BLaER1 treated with 17β-estradiol and CSF1 and Interleukin-3, amounts not matched to agents 10 nM and 100 nM (cell line): ENCODE data around the gene SLC13A4.

Source experiments
- H3K27ac ChIP-seq, 11 experiments: shearing (Covaris generic); formaldehyde crosslinking; 2 replicates each; pipeline ENCODE4 v1.8.1; 2022
- H3K27me3 ChIP-seq, 11 experiments: shearing (Covaris generic); formaldehyde crosslinking; 2 replicates each; pipeline ENCODE4 v1.8.1; 2022
- H3K36me3 ChIP-seq, 11 experiments: shearing (Covaris generic); formaldehyde crosslinking; 2 replicates each; pipeline ENCODE4 v1.8.1; 2022
- H3K4me1 ChIP-seq, 10 experiments: shearing (Covaris generic); formaldehyde crosslinking; 2 replicates each; pipeline ENCODE4 v1.8.1; 2022
- H3K4me2 ChIP-seq, 11 experiments: shearing (Covaris generic); formaldehyde crosslinking; 2 replicates each; pipeline ENCODE4 v1.8.1; 2022
- H3K4me3 ChIP-seq, 10 experiments: shearing (Covaris generic); formaldehyde crosslinking; 2 replicates each; pipeline ENCODE4 v1.8.1; 2022
- H3K9ac ChIP-seq, 11 experiments: shearing (Covaris generic); formaldehyde crosslinking; 2 replicates each; pipeline ENCODE4 v1.8.1; 2022
- H3K9me3 ChIP-seq, 11 experiments: shearing (Covaris generic); formaldehyde crosslinking; replicated peaks in 1 of 11; 2 replicates each; pipeline ENCODE4 v1.8.1; 2022
- H4K20me1 ChIP-seq, 11 experiments: shearing (Covaris generic); formaldehyde crosslinking; 2 replicates each; pipeline ENCODE4 v1.8.1; 2022
- Cebpa-rat ChIP-seq, 11 experiments: shearing (Covaris generic); IDR thresholded peaks; 2 replicates each; pipeline ENCODE4 v1.8.1; 2022

SLC13A4 gene

GRCh38 chr7:135666846-135667245 lies 61.1 kb downstream of the SLC13A4 start:
- Histone ChIP-seq H3K9me3 (peaks cover 0 to 16% (median 13%) of the 10 kb centered on the region in 11 experiments; a peak in 19 of 22 replicates), H3K27me3 (no peaks in the 10 kb centered on the region), H3K36me3 (peaks cover 0 to 45% (median 21%) of the 10 kb centered on the region in 11 experiments; a peak in 17 of 22 replicates), H3K4me2 (peak overlapping the region in 6 of 11 experiments; percentile 11 to 89 (median 66); a peak in 11 of 22 replicates), H3K4me3 (0 out of 20 replicates have a peak overlapping the region, but pooled peaks of 1 of the 10 experiments have one; percentile 7), H4K20me1 (peaks cover 8 to 29% (median 21%) of the 10 kb centered on the region in 11 experiments; a peak in 12 of 22 replicates), H3K27ac (peak overlapping the region in 5 of 11 experiments; percentile 19 to 74 (median 61); a peak in 10 of 22 replicates), H3K9ac (0 out of 22 replicates have a peak overlapping the region, but pooled peaks of 1 of the 11 experiments have one; percentile 3), H3K4me1 (peaks cover 16 to 80% (median 38%) of the 10 kb centered on the region in 10 experiments)
- TF ChIP-seq Cebpa-rat (IDR thresholded peaks at IDR 0.05) = no peak

GRCh38 chr7:135666156-135666555 lies 61.8 kb downstream of the SLC13A4 start:
- Histone ChIP-seq H3K27ac (peak overlapping the region in 6 of 11 experiments; percentile 14 to 74 (median 52); a peak in 10 of 22 replicates), H3K9ac (0 out of 22 replicates have a peak overlapping the region, but pooled peaks of 2 of the 11 experiments have one; percentile 3 to 7), H3K4me1 (peaks cover 20 to 78% (median 42%) of the 10 kb centered on the region in 10 experiments), H3K27me3 (no peaks in the 10 kb centered on the region), H3K4me3 (0 out of 20 replicates have a peak overlapping the region, but pooled peaks of 1 of the 10 experiments have one; percentile 7), H3K36me3 (peaks cover 0 to 45% (median 21%) of the 10 kb centered on the region in 11 experiments; a peak in 17 of 22 replicates), H3K4me2 (peak overlapping the region in 6 of 11 experiments; percentile 11 to 89 (median 66); a peak in 10 of 22 replicates), H3K9me3 (peaks cover 0 to 16% (median 13%) of the 10 kb centered on the region in 11 experiments; a peak in 19 of 22 replicates), H4K20me1 (peaks cover 5 to 24% (median 16%) of the 10 kb centered on the region in 11 experiments; a peak in 12 of 22 replicates)
- TF ChIP-seq Cebpa-rat (IDR thresholded peaks at IDR 0.05) = no peak

- Histone ChIP-seq H4K20me1 (peaks cover under 1 to 13% (median 7%) of the 10 kb centered on the region in 11 experiments; a peak in 12 of 22 replicates), H3K27ac (no peak overlapping the region), H3K9me3 (peaks cover 0 to 16% (median 13%) of the 10 kb centered on the region in 11 experiments; a peak in 19 of 22 replicates), H3K27me3 (no peaks in the 10 kb centered on the region), H3K36me3 (peaks cover 0 to 45% (median 21%) of the 10 kb centered on the region in 11 experiments; a peak in 17 of 22 replicates), H3K4me3 (no peak overlapping the region), H3K4me1 (peaks cover 20 to 72% (median 41%) of the 10 kb centered on the region in 10 experiments), H3K4me2 (peak overlapping the region in 6 of 11 experiments; percentile 1 to 90 (median 81); a peak in 8 of 22 replicates), H3K9ac (peak overlapping the region in 1 of 11 experiments; percentile 83; a peak in 1 of 22 replicates)
- no peak for TF ChIP-seq Cebpa-rat (IDR thresholded peaks at IDR 0.05)
Measured at GRCh38 chr7:135665042-135665441, 62.9 kb downstream of the SLC13A4 start.

GRCh38 chr7:135664046-135664589 lies 63.9 kb downstream of the SLC13A4 start:
- Histone ChIP-seq H3K9ac (peak overlapping the region in 8 of 11 experiments; percentile 83 to 97 (median 92); a peak in 9 of 22 replicates), H4K20me1 (peaks cover 0 to 6% (median 0%) of the 10 kb centered on the region in 11 experiments; a peak in 7 of 22 replicates), H3K36me3 (peaks cover 0 to 41% (median 20%) of the 10 kb centered on the region in 11 experiments; a peak in 17 of 22 replicates), H3K4me1 (peaks cover 20 to 75% (median 48%) of the 10 kb centered on the region in 10 experiments), H3K9me3 (peaks cover 0 to 14% (median 12%) of the 10 kb centered on the region in 11 experiments; a peak in 19 of 22 replicates), H3K27ac (peak overlapping the region in 6 of 11 experiments; percentile 83 to 93 (median 90); a peak in 10 of 22 replicates), H3K4me3 (peak overlapping the region in 6 of 10 experiments; percentile 81 to 99 (median 86); a peak in 5 of 20 replicates), H3K27me3 (no peaks in the 10 kb centered on the region), H3K4me2 (peak overlapping the region; percentile 73 to 90 (median 86))
- TF ChIP-seq Cebpa-rat (IDR thresholded peaks at IDR 0.05) = no peak

- peak within 1 kb of the TSS; percentile 76 to 91 (median 86) for H3K4me2 ChIP-seq
- H3K27me3 ChIP-seq = no peaks in the 10 kb centered on the region
- peaks cover 20 to 69% (median 48%) of the 10 kb centered on the region in 10 experiments for H3K4me1 ChIP-seq
- peak within 1 kb of the TSS; percentile 64 to 99 (median 86) for H3K4me3 ChIP-seq
- peak in 9 of 11 experiments; percentile 35 to 95 (median 77); a peak in 15 of 22 replicates for TF ChIP-seq Cebpa-rat (IDR thresholded peaks at IDR 0.05)
- peak within 1 kb of the TSS; percentile 83 to 97 (median 93) for H3K9ac ChIP-seq
- H4K20me1 ChIP-seq = peaks cover 0 to 6% (median 0%) of the 10 kb centered on the region in 11 experiments; a peak in 4 of 22 replicates
- peak within 1 kb of the TSS; percentile 60 to 95 (median 91) for H3K27ac ChIP-seq
- peaks cover 0 to 27% (median 7%) of the 10 kb centered on the region in 11 experiments; a peak in 7 of 22 replicates for H3K36me3 ChIP-seq
- no peaks in the 10 kb centered on the region for H3K9me3 ChIP-seq
Measured at GRCh38 chr7:135662373-135663114, 65.4 kb downstream of the SLC13A4 start, which contains the start of gene STMP1. STMP1 (plus strand) TSS chr7:135662514.

GRCh38 chr7:135662123-135662372 lies 65.9 kb downstream of the SLC13A4 start:
- Histone ChIP-seq H3K27me3 (no peaks in the 10 kb centered on the region), H3K27ac (peak overlapping the region; percentile 23 to 95 (median 91); a peak in 21 of 22 replicates), H3K36me3 (peaks cover 0 to 27% (median 7%) of the 10 kb centered on the region in 11 experiments; a peak in 7 of 22 replicates), H3K9me3 (no peaks in the 10 kb centered on the region), H3K9ac (peak overlapping the region; percentile 83 to 97 (median 93); a peak in 21 of 22 replicates), H4K20me1 (peaks cover 0 to 6% (median 0%) of the 10 kb centered on the region in 11 experiments; a peak in 4 of 22 replicates), H3K4me3 (peak overlapping the region; percentile 64 to 99 (median 86); a peak in 19 of 20 replicates), H3K4me1 (peaks cover 20 to 64% (median 45%) of the 10 kb centered on the region in 10 experiments), H3K4me2 (peak overlapping the region; percentile 76 to 91 (median 86))
- no peak for TF ChIP-seq Cebpa-rat (IDR thresholded peaks at IDR 0.05)

- no peaks in the 10 kb centered on the region for H3K27me3 ChIP-seq
- peaks cover 0 to 23% (median 7%) of the 10 kb centered on the region in 11 experiments; a peak in 7 of 22 replicates for H3K36me3 ChIP-seq
- peak overlapping the region; percentile 76 to 91 (median 86) for H3K4me2 ChIP-seq
- H3K4me1 ChIP-seq = peaks cover 20 to 59% (median 40%) of the 10 kb centered on the region in 10 experiments
- peak overlapping the region; percentile 23 to 95 (median 91); a peak in 21 of 22 replicates for H3K27ac ChIP-seq
- no peaks in the 10 kb centered on the region for H3K9me3 ChIP-seq
- H4K20me1 ChIP-seq = peaks cover 0 to 6% (median 0%) of the 10 kb centered on the region in 11 experiments; a peak in 2 of 22 replicates
- peak overlapping the region; percentile 64 to 99 (median 86); a peak in 19 of 20 replicates for H3K4me3 ChIP-seq
- TF ChIP-seq Cebpa-rat (IDR thresholded peaks at IDR 0.05) = peak in 4 of 11 experiments; percentile 26 to 79 (median 40); a peak in 4 of 22 replicates
- H3K9ac ChIP-seq = peak overlapping the region; percentile 83 to 97 (median 93); a peak in 21 of 22 replicates
Measured at GRCh38 chr7:135661311-135662122, 66.5 kb downstream of the SLC13A4 start.
